ENCODE data around the gene MRPL36.

DNA sequence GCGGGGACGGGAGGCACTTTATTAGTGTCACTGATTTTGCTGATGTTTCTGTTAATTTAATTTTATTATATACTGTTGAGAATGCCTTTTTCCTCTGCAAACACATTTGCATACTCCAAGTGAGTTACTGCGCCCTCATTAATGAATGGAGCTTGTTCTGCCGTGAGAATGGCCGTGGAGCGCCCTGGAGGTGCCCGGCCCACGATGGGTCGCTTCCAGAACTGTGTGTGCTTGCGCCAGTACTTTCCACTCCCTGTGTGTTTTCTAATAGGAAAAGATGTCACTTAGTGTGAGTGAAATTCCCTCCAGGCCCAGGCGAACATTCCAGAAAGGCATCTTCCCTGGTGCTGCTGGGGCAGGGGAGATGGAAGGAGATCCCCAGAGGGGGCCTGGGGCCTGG is 31.6 kb upstream of the MRPL36 start:
- TF ChIP-seq CEBPB (tag; IDR thresholded peaks at IDR 0.05) (no peak), PHF8 (IDR thresholded peaks at IDR 0.05; ENCODE audit: borderline replicate concordance, low read length) (no peak), KDM2B (CRISPR knock-in tag; IDR thresholded peaks at IDR 0.05) (no peak), BHLHE40 (IDR thresholded peaks at IDR 0.05; ENCODE audit: low read length) (no peak), SRSF3 (IDR thresholded peaks at IDR 0.05; ENCODE audit: insufficient read depth, low read length) (no peak), ZNF766 (CRISPR knock-in tag; conservative IDR thresholded peaks at IDR 0.05) (no peak), TARDBP (IDR thresholded peaks at IDR 0.05) (no peak), POLR2A (conservative IDR thresholded peaks at IDR 0.05) (no peak), RAD21 (CRISPR knock-in tag; conservative IDR thresholded peaks at IDR 0.05 in 1 of 2, IDR thresholded peaks at IDR 0.05 in 1 of 2) (no peak), EGR1 (conservative IDR thresholded peaks at IDR 0.05) (no peak)
- TF ChIP-seq, protein P1, sequence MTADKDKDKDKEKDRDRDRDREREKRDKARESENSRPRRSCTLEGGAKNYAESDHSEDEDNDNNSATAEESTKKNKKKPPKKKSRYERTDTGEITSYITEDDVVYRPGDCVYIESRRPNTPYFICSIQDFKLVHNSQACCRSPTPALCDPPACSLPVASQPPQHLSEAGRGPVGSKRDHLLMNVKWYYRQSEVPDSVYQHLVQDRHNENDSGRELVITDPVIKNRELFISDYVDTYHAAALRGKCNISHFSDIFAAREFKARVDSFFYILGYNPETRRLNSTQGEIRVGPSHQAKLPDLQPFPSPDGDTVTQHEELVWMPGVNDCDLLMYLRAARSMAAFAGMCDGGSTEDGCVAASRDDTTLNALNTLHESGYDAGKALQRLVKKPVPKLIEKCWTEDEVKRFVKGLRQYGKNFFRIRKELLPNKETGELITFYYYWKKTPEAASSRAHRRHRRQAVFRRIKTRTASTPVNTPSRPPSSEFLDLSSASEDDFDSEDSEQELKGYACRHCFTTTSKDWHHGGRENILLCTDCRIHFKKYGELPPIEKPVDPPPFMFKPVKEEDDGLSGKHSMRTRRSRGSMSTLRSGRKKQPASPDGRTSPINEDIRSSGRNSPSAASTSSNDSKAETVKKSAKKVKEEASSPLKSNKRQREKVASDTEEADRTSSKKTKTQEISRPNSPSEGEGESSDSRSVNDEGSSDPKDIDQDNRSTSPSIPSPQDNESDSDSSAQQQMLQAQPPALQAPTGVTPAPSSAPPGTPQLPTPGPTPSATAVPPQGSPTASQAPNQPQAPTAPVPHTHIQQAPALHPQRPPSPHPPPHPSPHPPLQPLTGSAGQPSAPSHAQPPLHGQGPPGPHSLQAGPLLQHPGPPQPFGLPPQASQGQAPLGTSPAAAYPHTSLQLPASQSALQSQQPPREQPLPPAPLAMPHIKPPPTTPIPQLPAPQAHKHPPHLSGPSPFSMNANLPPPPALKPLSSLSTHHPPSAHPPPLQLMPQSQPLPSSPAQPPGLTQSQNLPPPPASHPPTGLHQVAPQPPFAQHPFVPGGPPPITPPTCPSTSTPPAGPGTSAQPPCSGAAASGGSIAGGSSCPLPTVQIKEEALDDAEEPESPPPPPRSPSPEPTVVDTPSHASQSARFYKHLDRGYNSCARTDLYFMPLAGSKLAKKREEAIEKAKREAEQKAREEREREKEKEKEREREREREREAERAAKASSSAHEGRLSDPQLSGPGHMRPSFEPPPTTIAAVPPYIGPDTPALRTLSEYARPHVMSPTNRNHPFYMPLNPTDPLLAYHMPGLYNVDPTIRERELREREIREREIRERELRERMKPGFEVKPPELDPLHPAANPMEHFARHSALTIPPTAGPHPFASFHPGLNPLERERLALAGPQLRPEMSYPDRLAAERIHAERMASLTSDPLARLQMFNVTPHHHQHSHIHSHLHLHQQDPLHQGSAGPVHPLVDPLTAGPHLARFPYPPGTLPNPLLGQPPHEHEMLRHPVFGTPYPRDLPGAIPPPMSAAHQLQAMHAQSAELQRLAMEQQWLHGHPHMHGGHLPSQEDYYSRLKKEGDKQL (CRISPR knock-in tag; IDR thresholded peaks at IDR 0.05; ENCODE audit: borderline replicate concordance) = no peak
- TF ChIP-seq, protein P2, sequence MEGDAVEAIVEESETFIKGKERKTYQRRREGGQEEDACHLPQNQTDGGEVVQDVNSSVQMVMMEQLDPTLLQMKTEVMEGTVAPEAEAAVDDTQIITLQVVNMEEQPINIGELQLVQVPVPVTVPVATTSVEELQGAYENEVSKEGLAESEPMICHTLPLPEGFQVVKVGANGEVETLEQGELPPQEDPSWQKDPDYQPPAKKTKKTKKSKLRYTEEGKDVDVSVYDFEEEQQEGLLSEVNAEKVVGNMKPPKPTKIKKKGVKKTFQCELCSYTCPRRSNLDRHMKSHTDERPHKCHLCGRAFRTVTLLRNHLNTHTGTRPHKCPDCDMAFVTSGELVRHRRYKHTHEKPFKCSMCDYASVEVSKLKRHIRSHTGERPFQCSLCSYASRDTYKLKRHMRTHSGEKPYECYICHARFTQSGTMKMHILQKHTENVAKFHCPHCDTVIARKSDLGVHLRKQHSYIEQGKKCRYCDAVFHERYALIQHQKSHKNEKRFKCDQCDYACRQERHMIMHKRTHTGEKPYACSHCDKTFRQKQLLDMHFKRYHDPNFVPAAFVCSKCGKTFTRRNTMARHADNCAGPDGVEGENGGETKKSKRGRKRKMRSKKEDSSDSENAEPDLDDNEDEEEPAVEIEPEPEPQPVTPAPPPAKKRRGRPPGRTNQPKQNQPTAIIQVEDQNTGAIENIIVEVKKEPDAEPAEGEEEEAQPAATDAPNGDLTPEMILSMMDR (IDR thresholded peaks at IDR 0.05 in 2 of 3, conservative IDR thresholded peaks at IDR 0.05 in 1 of 3; ENCODE audit: insufficient read depth in 2 of 3, low read depth in 1 of 3, low read length in 3 of 3) = no peak
- TF ChIP-seq, protein P3, sequence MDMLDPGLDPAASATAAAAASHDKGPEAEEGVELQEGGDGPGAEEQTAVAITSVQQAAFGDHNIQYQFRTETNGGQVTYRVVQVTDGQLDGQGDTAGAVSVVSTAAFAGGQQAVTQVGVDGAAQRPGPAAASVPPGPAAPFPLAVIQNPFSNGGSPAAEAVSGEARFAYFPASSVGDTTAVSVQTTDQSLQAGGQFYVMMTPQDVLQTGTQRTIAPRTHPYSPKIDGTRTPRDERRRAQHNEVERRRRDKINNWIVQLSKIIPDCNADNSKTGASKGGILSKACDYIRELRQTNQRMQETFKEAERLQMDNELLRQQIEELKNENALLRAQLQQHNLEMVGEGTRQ (CRISPR knock-in tag; IDR thresholded peaks at IDR 0.05) = no peak

Measured in K562 (cell line).